ENCODE measurements around the gene SPATA33.

The SPATA33 gene

GRCh38 chr16:89711601-89712273, 54.1 kb downstream of the SPATA33 start:
- DNase-seq, result peak; percentile 96

- no peak for DNase-seq
Observed at GRCh38 chr16:89712274-89712781, 54.7 kb downstream of the SPATA33 start.

- no peak for DNase-seq
Observed at GRCh38 chr16:89716493-89716892, 58.9 kb downstream of the SPATA33 start.

GRCh38 chr16:89716916-89717687, 59.5 kb downstream of the SPATA33 start:
- DNase-seq, result no peak

GRCh38 chr16:89717688-89718505, 60.3 kb downstream of the SPATA33 start:
- DNase-seq, result no peak

All from activated CD8-positive, alpha-beta memory T cell treated with anti-CD3 and anti-CD28 coated beads for 24 hours (primary cell).